Brain microvascular endothelial cell (primary cell): ENCODE results near the gene WDR82.

Experiments used
- DNase-seq: peaks from one replicate; pipeline ENCODE4 v3.0.0-alpha.2; 2020
- H3K27ac ChIP-seq: fragments of 250-450 bp; sonication (Bioruptor Pico); 2 replicates; pipeline ENCODE4 v1.5.1; 2020; ENCODE audit warnings: mild to moderate bottlenecking, moderate library complexity
- H3K27me3 ChIP-seq: fragments of 250-450 bp; sonication (Bioruptor Pico); replicated peaks from 2 replicates; pipeline ENCODE4 v1.5.1; 2020; ENCODE audit warnings: mild to moderate bottlenecking
- H3K36me3 ChIP-seq: fragments of 250-450 bp; sonication (Bioruptor Pico); replicated peaks from 2 replicates; pipeline ENCODE4 v1.5.1; 2020; ENCODE audit warnings: mild to moderate bottlenecking
- H3K4me3 ChIP-seq: 2 replicates; pipeline ENCODE4 v1.5.1; 2011; ENCODE audit warnings: low read depth, mild to moderate bottlenecking, control low read depth, low read length, moderate library complexity
- CTCF ChIP-seq: IDR thresholded peaks from 2 replicates; pipeline ENCODE4 v1.5.1; 2011; ENCODE audit warnings: low read depth, mild to moderate bottlenecking, moderate library complexity, low read length, control low read depth, inconsistent platforms; ENCODE audit errors: missing control alignments
- in situ Hi-C: cut with HindIII; loops from 2 replicates; pipeline ENCODE4 v1.10.0; 2017; ENCODE audit warnings: low sequenced_read_pairs, low pct_ligation_motif_present

WDR82 gene

GRCh38 chr3:52216585-52217408, 61.7 kb downstream of the WDR82 start:
- H3K27ac ChIP-seq, result no peak overlapping the region

GRCh38 chr3:52215351-52215750, 63.1 kb downstream of the WDR82 start:
- in situ Hi-C loops, result no loop called here
- Histone ChIP-seq H3K4me3 (no peak overlapping the region), H3K27ac (no peak overlapping the region)

More at GRCh38 chr3:52216585-52217408, 61.7 kb downstream of the WDR82 start:
- H3K4me3 ChIP-seq, result no peak overlapping the region
- H3K36me3 ChIP-seq, result peaks cover 31% of the 10 kb centered on the region
- H3K27me3 ChIP-seq, result no peaks in the 10 kb centered on the region
- in situ Hi-C loops, result no loop called here
- peak; percentile 32 for DNase-seq
- no peak for TF ChIP-seq CTCF

GRCh38 chr3:52213901-52214300, 64.5 kb downstream of the WDR82 start:
- Histone ChIP-seq H3K36me3 (peaks cover 56% of the 10 kb centered on the region), H3K27ac (no peak overlapping the region), H3K27me3 (no peaks in the 10 kb centered on the region), H3K4me3 (no peak overlapping the region)
- in situ Hi-C loops, result no loop called here
- TF ChIP-seq CTCF, result no peak
- no peak for DNase-seq

More at GRCh38 chr3:52215351-52215750, 63.1 kb downstream of the WDR82 start:
- Histone ChIP-seq H3K36me3 (peaks cover 43% of the 10 kb centered on the region), H3K27me3 (no peaks in the 10 kb centered on the region)
- no peak for DNase-seq
- TF ChIP-seq CTCF, result no peak

- in situ Hi-C loops, result no loop called here
- Histone ChIP-seq H3K27me3 (no peaks in the 10 kb centered on the region), H3K36me3 (peaks cover 65% of the 10 kb centered on the region), H3K27ac (no peak overlapping the region), H3K4me3 (no peak overlapping the region)
- TF ChIP-seq CTCF, result no peak
- no peak for DNase-seq
Observed at GRCh38 chr3:52213005-52213404, 65.4 kb downstream of the WDR82 start.

- Histone ChIP-seq H3K27ac (no peak overlapping the region), H3K4me3 (no peak overlapping the region), H3K36me3 (peaks cover 77% of the 10 kb centered on the region), H3K27me3 (no peaks in the 10 kb centered on the region)
- no peak for TF ChIP-seq CTCF
- DNase-seq, result no peak
- in situ Hi-C loops, result no loop called here
Observed at GRCh38 chr3:52211268-52211891, 67.1 kb downstream of the WDR82 start.
